Suprapubic skin (tissue), 4 donors: Measurements from ENCODE around the gene HECW1.

Source experiments
- POLR2A ChIP-seq, 2 donors: fragments of 450-650 bp; IDR thresholded peaks; one replicate each; pipeline ENCODE4 v1.6.1; 2017; ENCODE audit warnings: antibody characterized with exemption in 2 of 2, mild to moderate bottlenecking in 2 of 2, moderate library complexity in 2 of 2
- POLR2AphosphoS5 ChIP-seq, 3 donors: sonication (generic); formaldehyde crosslinking; IDR thresholded peaks; one replicate each; pipeline ENCODE4 v1.6.1; 2017; ENCODE audit warnings: antibody characterized with exemption in 3 of 3

- TF ChIP-seq POLR2A (IDR thresholded peaks at IDR 0.05) (no peak), POLR2AphosphoS5 (IDR thresholded peaks at IDR 0.05) (no peak)
These were observed 377.6 kb downstream of the HECW1 start for GRCh38 chr7:43490016-43490415.
